ENCODE data around the gene NME3. TPM values are rescaled to one million over a fixed set of nuclear protein-coding genes. Genes with fewer than 3 reads are reported as not detected.
A peak's percentile ranks its signal among the peaks of the same experiment; 100 is the strongest.

NME3 gene
- total RNA-seq, 1 experiment from 2014 or later = 218 TPM

DNA sequence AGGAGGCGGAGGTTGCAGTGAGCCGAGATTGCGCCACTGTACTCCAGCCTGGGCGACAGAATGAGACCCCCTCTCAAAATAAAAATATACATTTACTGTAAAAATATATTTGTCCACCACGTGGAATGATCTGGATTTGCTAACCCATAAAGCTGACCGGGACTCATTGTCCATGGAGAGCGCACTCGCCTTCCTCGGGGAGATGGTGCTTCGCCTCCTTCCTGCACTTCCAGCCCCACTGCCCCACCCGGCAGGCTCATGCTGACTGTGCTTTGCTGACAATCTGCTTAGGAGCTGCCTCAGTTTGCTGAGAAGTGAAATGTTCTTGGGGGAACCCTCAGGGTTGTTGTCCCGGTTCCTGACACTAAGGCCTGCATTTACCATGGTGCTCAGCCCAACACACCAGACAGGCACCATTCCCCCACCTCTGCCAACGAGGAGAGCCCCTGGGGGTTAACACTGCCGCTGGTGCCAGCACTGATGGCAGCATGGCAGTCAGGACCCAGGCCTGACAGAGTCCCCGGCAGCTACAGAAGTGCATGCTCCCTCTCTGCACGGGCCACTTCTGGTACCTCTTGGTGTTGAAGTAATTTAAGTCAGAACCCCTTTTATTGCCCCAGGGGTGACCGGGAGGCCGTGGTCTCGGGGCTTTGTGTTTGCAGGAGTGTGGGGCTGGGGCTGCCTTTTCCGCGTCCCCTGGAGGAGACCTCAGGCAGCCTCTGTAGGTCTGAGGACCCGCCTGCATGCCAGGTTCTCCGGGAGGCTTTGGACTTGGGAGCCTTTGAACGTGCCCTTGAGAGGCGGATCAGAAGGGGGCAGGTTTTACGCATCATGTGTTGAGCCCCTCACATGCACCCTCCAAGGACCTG lies 13.9 kb upstream of the NME3 start:
- in situ Hi-C loops (cut with HindIII; ENCODE audit: low pct_unique_long_range_greater_than_20kb, low sequenced_read_pairs) = no loop called here

GRCh38 chr16:1782408-1783264 lies 11.3 kb upstream of the NME3 start, which contains the start of the genes NUBP2 and SPSB3:
TSS of gene NUBP2 (plus strand) at chr16:1782960. CDS start at chr16:1783021, 61 bp downstream.
TSS of gene SPSB3 (minus strand) at chr16:1782571. CDS start at chr16:1781483, 1,088 bp downstream.
- peak; percentile 100 for DNase-seq (ENCODE audit: low read depth)
- in situ Hi-C loops (cut with HindIII; ENCODE audit: low pct_unique_long_range_greater_than_20kb, low sequenced_read_pairs) = no loop called here

More for the DNA sequence above, 13.9 kb upstream of the NME3 start:
- DNase-seq (ENCODE audit: low read depth) = no peak

GRCh38 chr16:1781758-1782407 lies 10.5 kb upstream of the NME3 start:
- peak; percentile 48 for DNase-seq (ENCODE audit: low read depth)
- in situ Hi-C loops (cut with HindIII; ENCODE audit: low pct_unique_long_range_greater_than_20kb, low sequenced_read_pairs) = no loop called here

DNA sequence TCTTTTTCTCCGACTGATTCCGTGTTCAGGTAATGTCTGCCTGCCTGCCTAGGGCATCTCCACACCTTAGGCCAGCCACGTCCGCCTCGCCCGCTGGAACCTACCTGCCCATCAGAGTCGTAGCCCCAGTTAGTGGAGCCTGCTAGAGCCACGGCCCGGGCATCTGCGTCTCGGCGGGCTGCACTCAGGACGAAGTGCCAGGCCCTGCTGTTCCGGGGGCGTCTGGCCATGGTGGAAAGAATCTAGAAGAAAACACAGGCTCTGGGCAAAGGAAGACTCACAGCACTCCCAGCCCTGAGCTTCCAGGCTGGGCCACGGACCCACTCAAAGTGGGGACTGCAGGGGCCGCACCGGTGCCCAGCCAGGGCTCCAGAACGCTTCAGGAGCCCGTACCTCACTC lies 9.9 kb upstream of the NME3 start:
- no peak for DNase-seq (ENCODE audit: low read depth)
- in situ Hi-C loops (cut with HindIII; ENCODE audit: low pct_unique_long_range_greater_than_20kb, low sequenced_read_pairs) = no loop called here

- in situ Hi-C loops (cut with HindIII; ENCODE audit: low pct_unique_long_range_greater_than_20kb, low sequenced_read_pairs) = no loop called here
- no peak for DNase-seq (ENCODE audit: low read depth)
Measured at GRCh38 chr16:1780677-1781072, 9.3 kb upstream of the NME3 start.

GRCh38 chr16:1779741-1780676 lies 8.7 kb upstream of the NME3 start:
- in situ Hi-C loops (cut with HindIII; ENCODE audit: low pct_unique_long_range_greater_than_20kb, low sequenced_read_pairs) = no loop called here
- DNase-seq (ENCODE audit: low read depth) = no peak

GRCh38 chr16:1779234-1779701 lies 7.9 kb upstream of the NME3 start:
- in situ Hi-C loops (cut with HindIII; ENCODE audit: low pct_unique_long_range_greater_than_20kb, low sequenced_read_pairs) = no loop called here
- DNase-seq (ENCODE audit: low read depth) = no peak

DNA sequence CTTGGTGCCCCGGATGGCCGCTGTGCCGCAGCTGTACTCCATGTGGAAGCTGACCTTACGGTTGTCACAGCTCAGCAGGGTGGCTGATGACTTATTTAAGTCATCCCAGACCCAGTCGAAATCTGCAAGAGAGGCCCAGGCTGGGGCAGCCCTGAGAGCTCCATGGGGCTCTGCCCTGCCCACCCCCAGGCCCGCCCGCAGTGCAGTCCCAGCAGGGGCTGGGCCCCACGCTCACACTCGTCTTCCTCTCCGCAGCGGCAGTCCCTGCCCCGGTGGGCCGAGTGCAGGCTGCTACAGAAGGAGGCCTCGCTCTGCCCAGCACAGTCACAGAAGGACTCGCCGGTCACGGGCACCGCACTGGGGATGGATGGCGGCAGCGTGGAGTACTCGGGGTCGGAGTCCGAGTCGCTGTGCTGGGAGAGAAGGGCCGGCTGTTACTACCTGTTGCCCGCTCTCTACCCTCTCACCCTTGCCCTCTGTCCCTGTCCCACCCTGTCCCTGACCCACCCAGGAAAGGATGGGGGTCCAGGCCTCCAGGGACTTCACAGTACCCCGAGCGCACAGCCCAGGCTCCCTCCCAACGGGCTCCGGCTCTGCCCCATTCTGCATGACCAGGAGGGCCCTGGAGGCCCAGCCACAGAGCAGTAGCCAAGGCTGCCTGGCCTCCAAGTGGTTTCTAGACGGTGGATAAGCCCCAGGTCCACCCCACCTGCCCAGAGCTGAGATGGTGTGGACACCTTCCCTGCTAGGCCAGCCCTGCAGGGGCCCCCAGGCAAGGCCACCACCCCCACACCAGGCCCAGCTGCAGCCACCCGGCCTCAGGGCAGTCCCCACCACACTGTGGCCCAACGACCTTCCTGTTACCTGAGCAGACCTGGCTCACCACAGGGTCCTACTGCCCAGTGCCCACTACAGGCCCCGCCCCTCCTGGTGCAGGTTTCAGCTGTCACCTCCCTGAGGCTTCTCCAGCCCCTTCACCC lies 7.1 kb upstream of the NME3 start:
- no peak for DNase-seq (ENCODE audit: low read depth)
- in situ Hi-C loops (cut with HindIII; ENCODE audit: low pct_unique_long_range_greater_than_20kb, low sequenced_read_pairs) = no loop called here

GRCh38 chr16:1777375-1778199 lies 6.2 kb upstream of the NME3 start:
- DNase-seq (ENCODE audit: low read depth) = no peak
- in situ Hi-C loops (cut with HindIII; ENCODE audit: low pct_unique_long_range_greater_than_20kb, low sequenced_read_pairs) = no loop called here

- DNase-seq (ENCODE audit: low read depth) = no peak
- in situ Hi-C loops (cut with HindIII; ENCODE audit: low pct_unique_long_range_greater_than_20kb, low sequenced_read_pairs) = no loop called here
Measured at GRCh38 chr16:1776991-1777374, 5.6 kb upstream of the NME3 start.

DNA sequence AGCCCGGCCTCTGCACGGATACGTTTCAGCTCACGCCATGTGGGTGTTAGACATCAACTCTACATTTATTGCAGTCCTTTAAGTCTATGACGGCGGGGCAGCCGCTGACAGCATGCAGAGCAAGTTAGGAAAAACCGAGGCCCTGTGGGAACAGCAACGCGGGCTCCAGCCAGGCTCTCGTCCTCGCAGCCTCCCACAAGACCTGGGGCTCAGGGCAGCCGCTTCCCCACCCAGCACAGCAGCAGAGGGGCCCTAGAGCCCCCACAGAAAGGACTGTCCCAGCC lies 5.3 kb upstream of the NME3 start:
- no peak for DNase-seq (ENCODE audit: low read depth)
- in situ Hi-C loops (cut with HindIII; ENCODE audit: low pct_unique_long_range_greater_than_20kb, low sequenced_read_pairs) = no loop called here

DNA sequence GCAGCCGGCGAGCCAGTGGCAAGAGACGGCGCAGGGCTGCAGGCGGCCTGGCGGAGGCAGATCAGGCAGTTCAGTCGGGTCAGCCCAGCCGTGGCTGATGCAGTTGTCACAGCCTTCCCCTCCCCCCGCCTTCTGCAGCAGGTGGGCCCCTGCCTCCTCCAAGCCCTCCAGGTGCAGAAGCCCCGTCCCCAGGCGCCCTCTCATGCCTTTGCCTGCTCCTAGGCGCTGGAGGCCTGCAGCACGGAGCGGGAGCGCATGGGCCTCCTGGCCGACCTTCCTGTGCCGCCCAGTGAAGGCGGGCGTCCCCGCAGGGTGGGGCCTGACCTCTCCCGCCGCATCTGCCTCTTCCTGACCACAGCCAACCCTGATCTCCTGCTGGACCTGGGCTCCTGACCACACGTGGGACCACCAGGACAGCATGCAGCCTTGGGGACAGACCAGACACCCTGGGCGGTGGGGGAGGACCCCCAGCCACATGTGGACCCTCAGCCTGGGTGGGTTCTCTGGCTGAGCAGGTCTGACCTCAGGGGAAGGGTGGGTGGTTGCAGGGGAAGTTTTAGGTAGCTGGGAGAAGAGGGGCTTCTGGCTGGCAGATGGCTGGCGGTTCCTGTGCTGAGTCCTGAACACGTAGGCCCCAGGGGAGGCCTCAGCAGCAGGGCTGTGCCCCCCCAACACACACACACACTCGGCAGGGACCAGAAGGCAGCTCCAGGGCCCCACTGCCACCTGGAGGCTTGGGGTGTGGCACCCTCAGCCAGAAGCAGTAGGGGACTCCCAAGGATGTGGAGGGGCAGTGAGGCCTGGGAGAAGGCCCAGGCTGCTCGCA lies 4.7 kb upstream of the NME3 start:
- in situ Hi-C loops (cut with HindIII; ENCODE audit: low pct_unique_long_range_greater_than_20kb, low sequenced_read_pairs) = no loop called here
- no peak for DNase-seq (ENCODE audit: low read depth)

- in situ Hi-C loops (cut with HindIII; ENCODE audit: low pct_unique_long_range_greater_than_20kb, low sequenced_read_pairs) = no loop called here
- no peak for DNase-seq (ENCODE audit: low read depth)
Measured at GRCh38 chr16:1775006-1775845, 3.9 kb upstream of the NME3 start.

GRCh38 chr16:1774448-1774780 lies 3.1 kb upstream of the NME3 start:
- in situ Hi-C loops (cut with HindIII; ENCODE audit: low pct_unique_long_range_greater_than_20kb, low sequenced_read_pairs) = no loop called here
- no peak for DNase-seq (ENCODE audit: low read depth)
